ENCODE data around the gene OXGR1.

- TF ChIP-seq CTCF (IDR thresholded peaks at IDR 0.05) (no peak), POLR2A (IDR thresholded peaks at IDR 0.05) (no peak), POLR2AphosphoS5 (IDR thresholded peaks at IDR 0.05) (no peak)
Observed at GRCh38 chr13:97003071-97003470, 8.8 kb upstream of the OXGR1 start.

Data from stomach (tissue), 4 donors.